Vagina (tissue), 2 donors: ENCODE measurements around the gene ASB14. TPM values are rescaled to one million over a fixed set of nuclear protein-coding genes. Genes with fewer than 3 reads are reported as not detected.

ENCODE experiments used
- DNase-seq, 2 donors: peaks; one replicate each; pipeline ENCODE4 v3.0.0-alpha.2; 2017; ENCODE audit errors: extremely low spot score in 2 of 2
- H3K27ac ChIP-seq: fragments of 200-600 bp; sonication (generic); one replicate; pipeline ENCODE4 v1.5.1; 2019
- H3K27me3 ChIP-seq: fragments of 200-600 bp; sonication (generic); one replicate; pipeline ENCODE4 v1.5.1; 2019
- H3K36me3 ChIP-seq, 2 donors: fragments of 200-600 bp; sonication (generic); one replicate each; pipeline ENCODE4 v1.5.1; 2017 to 2019
- H3K4me1 ChIP-seq: fragments of 200-600 bp; sonication (generic); one replicate; pipeline ENCODE4 v1.5.1; 2019
- H3K4me3 ChIP-seq, 2 donors: fragments of 200-600 bp; sonication (generic); 1 replicate in 1 of 2; 2 replicates in 1 of 2; pipeline ENCODE4 v1.5.1; 2016 to 2019
- H3K9me3 ChIP-seq: fragments of 200-600 bp; sonication (generic); one replicate; pipeline ENCODE4 v1.5.1; 2019
- CTCF ChIP-seq, 3 experiments: fragments of 450-650 bp in 2 of 3; fragments of 200-600 bp in 1 of 3; sonication (generic) in 1 of 3; IDR thresholded peaks; one replicate each; pipeline ENCODE4 v1.5.1; 2017 to 2019; ENCODE audit warnings: antibody characterized with exemption in 3 of 3, mild to moderate bottlenecking in 2 of 3, moderate library complexity in 2 of 3
- POLR2A ChIP-seq, 2 donors: fragments of 450-650 bp; IDR thresholded peaks; one replicate each; pipeline ENCODE4 v1.6.1; 2017; ENCODE audit warnings: antibody characterized with exemption in 2 of 2, mild to moderate bottlenecking in 2 of 2, moderate library complexity in 2 of 2
- POLR2AphosphoS5 ChIP-seq, 2 donors: sonication (generic); formaldehyde crosslinking; IDR thresholded peaks; one replicate each; pipeline ENCODE4 v1.9.0; 2017; ENCODE audit warnings: antibody characterized with exemption in 2 of 2, mild to moderate bottlenecking in 2 of 2, low read depth in 1 of 2; ENCODE audit not compliant: insufficient read depth in 1 of 2
- intact Hi-C: fragments of 100-400 bp; cut with DNase I; formaldehyde crosslinking; loops from one replicate; pipeline ENCODE4 v1.15.1; 2023
- total RNA-seq: library from RNA; depleted of rRNA; stranded (reverse); fragments of >200 nt; gene quantifications from one replicate; pipeline ENCODE4 v1.2.3, GENCODE V29; 2016

The ASB14 gene
- total RNA-seq, 1 donor from 2014 or later: not detected

GRCh38 chr3:57275393-57275792, 17.1 kb downstream of the ASB14 start:
- intact Hi-C loops: no loop called here
- no peaks in the 10 kb centered on the region for H3K36me3 ChIP-seq
- H3K4me1 ChIP-seq: no peaks in the 10 kb centered on the region
- no peaks in the 10 kb centered on the region for H3K27me3 ChIP-seq
- H3K4me3 ChIP-seq: no peak overlapping the region
- no peak for TF ChIP-seq POLR2A (IDR thresholded peaks at IDR 0.05)
- TF ChIP-seq CTCF (IDR thresholded peaks at IDR 0.05): no peak
- no peak for TF ChIP-seq POLR2AphosphoS5 (IDR thresholded peaks at IDR 0.05; ENCODE audit: insufficient read depth in 1 of 2, low read depth in 1 of 2)
- H3K9me3 ChIP-seq: no peaks in the 10 kb centered on the region
- no peak for DNase-seq
- H3K27ac ChIP-seq: no peak overlapping the region

DNA sequence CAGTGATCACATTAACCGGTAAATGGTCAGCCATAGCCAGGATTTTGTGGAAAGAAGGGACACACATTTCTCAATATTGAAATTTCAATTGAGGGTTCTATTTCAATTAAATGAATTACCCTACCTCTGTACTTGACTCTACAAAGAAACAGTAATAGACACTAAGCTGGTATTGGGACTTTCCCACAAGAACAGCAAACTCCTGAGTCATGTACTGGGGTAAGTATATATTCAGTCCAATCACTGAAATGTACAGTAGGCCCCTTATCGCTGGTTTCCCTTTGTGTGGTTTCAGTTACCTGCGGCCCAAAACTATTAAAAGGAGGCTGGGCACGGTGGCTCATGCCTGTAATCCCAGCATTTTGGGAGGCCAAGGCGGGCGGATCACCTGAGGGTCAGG, 17.6 kb downstream of the ASB14 start:
- peaks cover 0 to 4% of the 10 kb centered on the region in 2 donors for H3K36me3 ChIP-seq
- intact Hi-C loops: no loop called here

GRCh38 chr3:57268416-57268815, 24.1 kb downstream of the ASB14 start:
- TF ChIP-seq CTCF (IDR thresholded peaks at IDR 0.05) (no peak), POLR2A (IDR thresholded peaks at IDR 0.05) (no peak), POLR2AphosphoS5 (IDR thresholded peaks at IDR 0.05; ENCODE audit: insufficient read depth in 1 of 2, low read depth in 1 of 2) (no peak)
- Histone ChIP-seq H3K36me3 (peaks cover 0 to 44% of the 10 kb centered on the region in 2 donors), H3K4me3 (no peak overlapping the region), H3K27ac (no peak overlapping the region), H3K27me3 (no peaks in the 10 kb centered on the region), H3K9me3 (no peaks in the 10 kb centered on the region), H3K4me1 (no peaks in the 10 kb centered on the region)
- DNase-seq: no peak
- intact Hi-C loops: no loop called here

More for the DNA sequence above, 17.6 kb downstream of the ASB14 start:
- Histone ChIP-seq H3K4me1 (no peaks in the 10 kb centered on the region), H3K27ac (no peak overlapping the region), H3K9me3 (no peaks in the 10 kb centered on the region), H3K27me3 (no peaks in the 10 kb centered on the region), H3K4me3 (no peak overlapping the region)
- TF ChIP-seq CTCF (IDR thresholded peaks at IDR 0.05) (no peak), POLR2A (IDR thresholded peaks at IDR 0.05) (no peak), POLR2AphosphoS5 (IDR thresholded peaks at IDR 0.05; ENCODE audit: insufficient read depth in 1 of 2, low read depth in 1 of 2) (no peak)
- DNase-seq: no peak

- H3K36me3 ChIP-seq: peaks cover 3 to 77% of the 10 kb centered on the region in 2 donors
- no peak for DNase-seq
- TF ChIP-seq POLR2AphosphoS5 (IDR thresholded peaks at IDR 0.05; ENCODE audit: insufficient read depth in 1 of 2, low read depth in 1 of 2): no peak
- TF ChIP-seq POLR2A (IDR thresholded peaks at IDR 0.05): no peak
- no peak for TF ChIP-seq CTCF (IDR thresholded peaks at IDR 0.05)
- no peaks in the 10 kb centered on the region for H3K4me1 ChIP-seq
- no peak overlapping the region for H3K4me3 ChIP-seq
- no peak overlapping the region for H3K27ac ChIP-seq
- intact Hi-C loops: no loop called here
- H3K27me3 ChIP-seq: no peaks in the 10 kb centered on the region
- no peaks in the 10 kb centered on the region for H3K9me3 ChIP-seq
Observed at GRCh38 chr3:57261929-57262328, 30.6 kb downstream of the ASB14 start.

DNA sequence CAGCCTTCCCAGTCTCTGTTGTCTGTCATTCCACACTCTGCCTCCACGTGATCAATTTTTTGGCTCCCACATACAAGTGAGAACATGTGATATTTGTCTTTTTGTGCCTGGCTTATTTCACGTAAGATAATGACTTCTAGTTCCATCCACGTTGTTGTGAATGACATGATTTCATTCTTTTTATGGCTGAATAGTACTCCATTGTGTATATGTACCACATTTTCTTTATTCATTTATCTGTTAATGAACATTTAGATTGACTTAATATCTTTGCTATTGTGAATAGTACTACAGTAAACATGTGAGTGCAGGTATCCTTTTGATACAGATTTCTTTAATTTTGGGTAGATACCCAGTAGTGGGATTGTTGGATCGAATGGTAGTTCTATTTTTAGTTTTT, 31.4 kb downstream of the ASB14 start:
- no peak overlapping the region for H3K4me3 ChIP-seq
- H3K27ac ChIP-seq: no peak overlapping the region
- no peaks in the 10 kb centered on the region for H3K27me3 ChIP-seq
- H3K36me3 ChIP-seq: peaks cover 3 to 78% of the 10 kb centered on the region in 2 donors
- no peak for TF ChIP-seq POLR2A (IDR thresholded peaks at IDR 0.05)
- no peak for TF ChIP-seq CTCF (IDR thresholded peaks at IDR 0.05)
- no peak for TF ChIP-seq POLR2AphosphoS5 (IDR thresholded peaks at IDR 0.05; ENCODE audit: insufficient read depth in 1 of 2, low read depth in 1 of 2)
- no peak for DNase-seq
- H3K4me1 ChIP-seq: no peaks in the 10 kb centered on the region
- no peaks in the 10 kb centered on the region for H3K9me3 ChIP-seq
- intact Hi-C loops: no loop called here
